OCI-LY3 (cell line): ENCODE data around the gene SRPK2.

Experiments used
- EZH2phosphoT487 ChIP-seq: fragments of 200-600 bp; shearing (Covaris generic); IDR thresholded peaks from 2 replicates; pipeline ENCODE4 v1.6.1; 2018; ENCODE audit warnings: antibody characterized with exemption, mixed run types, low read depth
- TF ChIP-seq, protein P1 (sequence below): fragments of 200-600, 300-600 bp; sonication (generic); IDR thresholded peaks from 2 replicates; pipeline ENCODE4 v1.5.1; 2014; ENCODE audit warnings: antibody characterized with exemption, low read length, low read depth

DNA sequence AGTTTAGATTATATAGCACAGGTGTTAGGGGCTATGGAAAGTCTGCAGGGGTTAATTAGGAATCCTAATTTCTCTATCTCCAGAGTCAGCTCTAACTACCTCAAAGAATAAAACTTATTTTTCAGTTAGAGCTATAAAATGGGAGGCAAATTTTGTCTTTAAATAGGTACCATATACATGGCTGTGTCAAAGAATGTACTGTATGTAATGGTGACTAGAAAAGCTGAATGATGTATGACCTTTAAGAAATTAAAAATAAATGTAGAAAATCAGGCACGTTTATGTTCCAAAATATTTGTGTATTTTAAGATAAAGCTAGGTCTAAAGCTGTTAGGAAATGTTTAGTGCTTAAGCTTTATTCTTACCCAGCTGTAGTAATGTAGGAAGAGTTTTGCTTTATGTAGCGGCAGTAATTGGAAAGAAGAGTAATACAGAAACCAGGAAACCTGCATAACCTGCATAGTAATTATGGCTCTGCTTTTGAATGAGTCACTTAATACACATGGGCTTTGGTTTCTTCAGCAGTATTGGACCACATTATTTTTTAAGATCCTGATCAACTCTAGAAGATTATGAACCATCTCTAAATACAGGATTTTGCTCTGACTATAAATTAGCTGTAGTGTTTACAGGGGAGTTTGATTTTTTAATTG lies 289.7 kb downstream of the SRPK2 start:
- TF ChIP-seq, protein P1, sequence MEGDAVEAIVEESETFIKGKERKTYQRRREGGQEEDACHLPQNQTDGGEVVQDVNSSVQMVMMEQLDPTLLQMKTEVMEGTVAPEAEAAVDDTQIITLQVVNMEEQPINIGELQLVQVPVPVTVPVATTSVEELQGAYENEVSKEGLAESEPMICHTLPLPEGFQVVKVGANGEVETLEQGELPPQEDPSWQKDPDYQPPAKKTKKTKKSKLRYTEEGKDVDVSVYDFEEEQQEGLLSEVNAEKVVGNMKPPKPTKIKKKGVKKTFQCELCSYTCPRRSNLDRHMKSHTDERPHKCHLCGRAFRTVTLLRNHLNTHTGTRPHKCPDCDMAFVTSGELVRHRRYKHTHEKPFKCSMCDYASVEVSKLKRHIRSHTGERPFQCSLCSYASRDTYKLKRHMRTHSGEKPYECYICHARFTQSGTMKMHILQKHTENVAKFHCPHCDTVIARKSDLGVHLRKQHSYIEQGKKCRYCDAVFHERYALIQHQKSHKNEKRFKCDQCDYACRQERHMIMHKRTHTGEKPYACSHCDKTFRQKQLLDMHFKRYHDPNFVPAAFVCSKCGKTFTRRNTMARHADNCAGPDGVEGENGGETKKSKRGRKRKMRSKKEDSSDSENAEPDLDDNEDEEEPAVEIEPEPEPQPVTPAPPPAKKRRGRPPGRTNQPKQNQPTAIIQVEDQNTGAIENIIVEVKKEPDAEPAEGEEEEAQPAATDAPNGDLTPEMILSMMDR: no peak
- TF ChIP-seq EZH2phosphoT487: no peak
